GM12873 (cell line): ENCODE measurements around the gene IGFALS.

ENCODE experiments used
- TF ChIP-seq, protein P1 (sequence below): IDR thresholded peaks from 2 replicates; pipeline ENCODE4 v1.5.1; 2012; ENCODE audit warnings: low read depth, mild to moderate bottlenecking, moderate library complexity, low read length, control low read depth; ENCODE audit not compliant: insufficient read depth; ENCODE audit errors: missing control alignments

Gene IGFALS

DNA sequence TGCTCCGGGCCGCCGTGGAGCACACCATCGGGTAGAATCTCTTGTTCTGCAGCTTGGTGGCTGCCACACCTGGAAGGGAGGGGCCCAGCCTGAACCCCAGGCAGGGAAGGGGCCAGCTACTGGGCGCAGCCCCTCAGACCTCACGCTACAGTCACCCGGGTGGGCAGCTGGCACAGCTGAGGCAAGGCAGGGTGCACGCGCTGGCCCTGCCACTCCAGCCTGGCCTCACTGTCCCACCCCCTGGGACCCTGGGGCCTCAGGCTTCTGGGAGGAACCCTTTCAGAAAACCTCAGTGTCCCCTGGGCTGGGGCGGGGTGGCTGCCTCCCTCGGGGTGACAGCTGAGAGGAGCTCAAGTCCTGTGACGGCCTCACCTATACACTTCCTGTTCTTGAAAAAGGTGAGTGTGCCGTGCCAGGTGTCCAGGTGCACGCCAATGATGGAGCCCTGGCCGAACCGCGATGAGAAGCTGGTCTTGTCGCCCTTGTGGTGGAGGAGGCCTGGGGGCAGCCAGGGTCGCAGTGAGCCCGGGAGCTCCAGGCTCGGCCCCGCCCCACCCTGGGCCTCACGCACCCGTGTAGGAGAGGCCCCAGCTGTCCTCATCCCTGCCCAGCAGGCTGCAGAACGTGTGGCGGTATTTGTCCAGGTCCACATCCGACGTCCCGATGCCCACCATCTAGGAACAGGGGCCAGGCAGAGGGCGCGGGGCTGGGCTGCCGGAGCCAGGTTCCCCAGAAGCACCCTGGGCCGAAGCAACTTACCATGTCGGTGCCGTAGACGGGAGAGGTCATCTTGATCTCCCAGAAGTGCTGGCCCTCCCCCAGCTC is 15.9 kb downstream of the IGFALS start:
- TF ChIP-seq, protein P1, sequence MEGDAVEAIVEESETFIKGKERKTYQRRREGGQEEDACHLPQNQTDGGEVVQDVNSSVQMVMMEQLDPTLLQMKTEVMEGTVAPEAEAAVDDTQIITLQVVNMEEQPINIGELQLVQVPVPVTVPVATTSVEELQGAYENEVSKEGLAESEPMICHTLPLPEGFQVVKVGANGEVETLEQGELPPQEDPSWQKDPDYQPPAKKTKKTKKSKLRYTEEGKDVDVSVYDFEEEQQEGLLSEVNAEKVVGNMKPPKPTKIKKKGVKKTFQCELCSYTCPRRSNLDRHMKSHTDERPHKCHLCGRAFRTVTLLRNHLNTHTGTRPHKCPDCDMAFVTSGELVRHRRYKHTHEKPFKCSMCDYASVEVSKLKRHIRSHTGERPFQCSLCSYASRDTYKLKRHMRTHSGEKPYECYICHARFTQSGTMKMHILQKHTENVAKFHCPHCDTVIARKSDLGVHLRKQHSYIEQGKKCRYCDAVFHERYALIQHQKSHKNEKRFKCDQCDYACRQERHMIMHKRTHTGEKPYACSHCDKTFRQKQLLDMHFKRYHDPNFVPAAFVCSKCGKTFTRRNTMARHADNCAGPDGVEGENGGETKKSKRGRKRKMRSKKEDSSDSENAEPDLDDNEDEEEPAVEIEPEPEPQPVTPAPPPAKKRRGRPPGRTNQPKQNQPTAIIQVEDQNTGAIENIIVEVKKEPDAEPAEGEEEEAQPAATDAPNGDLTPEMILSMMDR = no peak

DNA sequence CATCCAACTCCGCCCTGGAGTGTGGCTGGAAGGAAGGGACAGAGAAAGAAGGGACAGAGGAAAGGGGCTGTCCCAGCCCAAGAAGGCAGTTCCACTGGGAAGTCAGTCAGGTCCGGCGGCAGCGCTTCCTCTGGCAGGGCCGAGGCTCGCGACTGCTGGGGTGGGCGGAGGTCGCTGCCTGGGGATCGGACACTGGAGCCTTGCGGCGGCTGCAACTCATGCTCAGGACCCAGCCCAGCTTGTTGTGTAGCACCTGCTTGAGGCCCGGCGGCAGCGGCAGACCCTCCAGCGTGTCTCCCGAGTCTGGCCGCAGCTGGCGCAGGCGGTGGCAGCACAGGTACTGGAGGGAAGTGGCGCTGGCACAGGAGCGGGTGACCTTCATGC is 16.5 kb downstream of the IGFALS start:
- TF ChIP-seq, protein P1 = no peak

DNA sequence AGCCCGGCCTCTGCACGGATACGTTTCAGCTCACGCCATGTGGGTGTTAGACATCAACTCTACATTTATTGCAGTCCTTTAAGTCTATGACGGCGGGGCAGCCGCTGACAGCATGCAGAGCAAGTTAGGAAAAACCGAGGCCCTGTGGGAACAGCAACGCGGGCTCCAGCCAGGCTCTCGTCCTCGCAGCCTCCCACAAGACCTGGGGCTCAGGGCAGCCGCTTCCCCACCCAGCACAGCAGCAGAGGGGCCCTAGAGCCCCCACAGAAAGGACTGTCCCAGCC is 16.9 kb downstream of the IGFALS start:
- TF ChIP-seq, protein P1 = no peak

DNA sequence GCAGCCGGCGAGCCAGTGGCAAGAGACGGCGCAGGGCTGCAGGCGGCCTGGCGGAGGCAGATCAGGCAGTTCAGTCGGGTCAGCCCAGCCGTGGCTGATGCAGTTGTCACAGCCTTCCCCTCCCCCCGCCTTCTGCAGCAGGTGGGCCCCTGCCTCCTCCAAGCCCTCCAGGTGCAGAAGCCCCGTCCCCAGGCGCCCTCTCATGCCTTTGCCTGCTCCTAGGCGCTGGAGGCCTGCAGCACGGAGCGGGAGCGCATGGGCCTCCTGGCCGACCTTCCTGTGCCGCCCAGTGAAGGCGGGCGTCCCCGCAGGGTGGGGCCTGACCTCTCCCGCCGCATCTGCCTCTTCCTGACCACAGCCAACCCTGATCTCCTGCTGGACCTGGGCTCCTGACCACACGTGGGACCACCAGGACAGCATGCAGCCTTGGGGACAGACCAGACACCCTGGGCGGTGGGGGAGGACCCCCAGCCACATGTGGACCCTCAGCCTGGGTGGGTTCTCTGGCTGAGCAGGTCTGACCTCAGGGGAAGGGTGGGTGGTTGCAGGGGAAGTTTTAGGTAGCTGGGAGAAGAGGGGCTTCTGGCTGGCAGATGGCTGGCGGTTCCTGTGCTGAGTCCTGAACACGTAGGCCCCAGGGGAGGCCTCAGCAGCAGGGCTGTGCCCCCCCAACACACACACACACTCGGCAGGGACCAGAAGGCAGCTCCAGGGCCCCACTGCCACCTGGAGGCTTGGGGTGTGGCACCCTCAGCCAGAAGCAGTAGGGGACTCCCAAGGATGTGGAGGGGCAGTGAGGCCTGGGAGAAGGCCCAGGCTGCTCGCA is 17.4 kb downstream of the IGFALS start:
- TF ChIP-seq, protein P1 = no peak

DNA sequence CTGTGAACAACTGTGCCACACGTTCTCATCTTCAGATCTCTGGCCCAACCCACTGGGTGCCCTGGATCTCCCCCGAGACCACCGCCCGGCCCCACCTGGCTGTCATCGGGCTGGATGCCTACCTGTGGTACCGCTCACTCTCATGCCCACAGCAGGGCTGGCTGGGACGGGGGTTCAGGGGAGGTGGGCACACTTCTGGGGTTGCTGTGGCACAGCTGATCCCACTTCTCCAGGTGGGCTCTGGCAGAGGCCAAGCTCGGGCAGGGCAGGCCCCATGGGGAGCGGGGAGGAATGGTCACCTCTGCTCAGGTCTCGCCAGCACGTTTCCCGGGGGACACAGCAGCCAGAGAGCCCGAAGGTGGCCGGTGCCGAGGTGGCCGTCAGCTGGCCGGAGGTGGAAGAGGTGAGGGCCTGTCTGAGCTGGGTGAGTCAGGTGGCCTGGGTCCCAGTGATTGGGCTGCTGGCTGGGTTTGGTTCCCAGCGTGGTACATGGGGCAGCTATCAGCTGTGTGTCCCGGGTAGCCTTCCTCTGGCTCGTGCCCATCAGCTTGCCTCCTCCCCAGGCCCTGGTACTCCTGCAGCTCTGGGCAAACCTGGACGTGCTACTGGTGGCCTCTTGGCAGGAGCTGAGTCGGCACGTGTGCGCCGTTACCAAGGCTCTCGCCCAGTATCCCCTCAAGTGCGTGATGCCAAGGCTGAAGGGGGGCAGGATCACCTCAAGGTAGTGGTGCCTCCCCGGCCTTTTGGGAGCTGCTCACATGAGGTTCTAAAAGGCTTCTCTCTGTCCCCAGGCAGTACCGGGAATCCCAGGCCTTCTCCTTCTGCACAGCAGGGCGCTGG is 18.3 kb downstream of the IGFALS start:
- TF ChIP-seq, protein P1 = no peak

DNA sequence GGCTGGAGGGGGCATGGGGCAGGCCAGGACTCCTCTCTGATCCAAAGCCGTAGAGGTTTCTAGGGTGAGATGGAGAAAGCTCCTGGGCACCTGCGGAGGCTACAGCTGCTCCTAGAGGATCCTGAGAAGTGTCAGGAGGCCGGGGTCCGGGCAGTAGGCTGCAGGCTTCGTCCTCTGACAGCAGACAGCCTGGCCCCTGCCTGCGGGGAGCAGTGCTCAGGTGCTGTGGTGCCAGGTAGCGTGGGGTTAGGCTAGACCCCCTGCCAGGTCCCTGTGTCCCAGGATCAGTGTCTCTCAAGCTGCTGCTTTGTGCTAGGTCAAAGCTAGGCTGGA is 19.1 kb downstream of the IGFALS start:
- TF ChIP-seq, protein P1 = no peak
